NCI-H774 (cell line): ENCODE results near the gene GRB10.

Source experiments
- DNase-seq: peaks from one replicate; lab custom pipeline; 2025; lab: John Stamatoyannopoulos, UW

GRB10 gene

GRCh38 chr7:50653981-50654425 lies 128.7 kb downstream of the GRB10 start:
- no peak for DNase-seq

DNA sequence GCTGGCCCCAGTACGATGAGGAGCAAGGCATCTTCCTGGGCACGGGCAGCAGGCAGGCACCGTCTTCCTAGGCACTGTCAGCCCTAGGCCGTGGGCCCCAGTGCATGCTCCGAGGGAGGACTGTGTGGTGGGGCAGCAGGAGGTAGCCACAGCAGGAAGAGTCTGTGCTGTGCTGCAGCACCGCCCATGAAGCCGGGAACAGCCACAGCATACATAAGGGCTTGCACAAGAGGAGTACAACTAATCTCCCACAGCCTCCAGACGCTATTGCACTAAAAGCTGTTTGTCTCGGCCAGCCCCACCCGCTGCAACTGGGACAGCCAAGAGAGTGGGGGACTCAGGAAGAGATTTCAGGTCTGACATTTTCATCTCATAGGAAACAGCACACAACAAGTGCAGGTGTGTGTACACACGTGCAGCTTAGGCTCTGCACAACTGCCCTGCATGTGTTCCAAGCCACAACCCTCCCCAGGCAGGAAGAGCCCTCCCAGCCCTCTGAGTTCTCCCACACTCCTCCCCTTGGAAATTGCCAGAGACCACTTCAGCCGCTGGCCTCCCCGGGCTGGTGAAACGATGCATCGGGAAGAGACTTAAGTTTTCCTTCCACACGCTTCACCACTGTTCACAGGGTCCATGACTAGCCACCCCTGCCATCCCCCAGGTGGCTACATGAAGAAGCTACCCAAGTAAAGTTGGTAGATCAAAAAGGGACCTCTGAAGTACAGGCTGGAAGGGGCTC lies 129.4 kb downstream of the GRB10 start:
- no peak for DNase-seq

DNA sequence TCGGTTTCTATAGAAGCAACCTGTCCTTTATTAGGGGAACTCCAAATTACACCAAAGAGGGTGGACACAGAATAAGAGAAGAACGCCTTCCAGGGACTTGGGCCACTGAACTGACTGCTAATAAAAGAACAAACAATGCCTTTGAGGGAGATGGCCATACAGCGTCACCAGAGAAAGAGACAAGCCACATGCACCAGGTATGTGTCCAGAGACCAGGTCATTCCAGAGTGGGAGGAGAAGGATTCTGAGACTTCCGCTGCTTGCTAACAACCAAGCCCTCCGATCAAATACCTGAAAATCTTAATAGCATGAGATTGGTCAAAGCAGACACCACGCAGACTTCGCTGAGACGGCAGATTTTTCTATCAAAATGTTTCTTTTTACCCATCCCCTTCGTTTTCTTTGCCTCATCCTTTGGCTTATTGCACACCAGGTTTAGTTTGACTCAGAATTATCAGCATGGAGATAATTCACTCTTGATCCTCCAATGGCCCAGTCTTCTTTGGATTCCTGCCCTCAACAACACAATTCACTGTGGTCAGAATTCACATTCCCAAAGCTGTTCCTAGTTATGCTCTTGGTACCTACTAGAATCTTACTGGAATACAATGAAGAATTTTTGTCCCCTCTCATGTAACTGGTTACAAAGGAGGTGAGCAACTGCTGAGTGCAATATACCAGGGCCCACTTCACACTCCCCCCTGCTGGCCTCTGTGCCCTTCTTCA lies 130.1 kb downstream of the GRB10 start:
- no peak for DNase-seq

- no peak for DNase-seq
These were observed 131.3 kb downstream of the GRB10 start for GRCh38 chr7:50651271-50651989.

GRCh38 chr7:50650057-50650664 lies 132.5 kb downstream of the GRB10 start:
- no peak for DNase-seq

GRCh38 chr7:50649259-50649885 lies 133.3 kb downstream of the GRB10 start:
- no peak for DNase-seq

- DNase-seq, result no peak
These were observed 134.0 kb downstream of the GRB10 start for GRCh38 chr7:50648570-50649169.

- no peak for DNase-seq
These were observed 134.6 kb downstream of the GRB10 start for GRCh38 chr7:50648076-50648475.

DNA sequence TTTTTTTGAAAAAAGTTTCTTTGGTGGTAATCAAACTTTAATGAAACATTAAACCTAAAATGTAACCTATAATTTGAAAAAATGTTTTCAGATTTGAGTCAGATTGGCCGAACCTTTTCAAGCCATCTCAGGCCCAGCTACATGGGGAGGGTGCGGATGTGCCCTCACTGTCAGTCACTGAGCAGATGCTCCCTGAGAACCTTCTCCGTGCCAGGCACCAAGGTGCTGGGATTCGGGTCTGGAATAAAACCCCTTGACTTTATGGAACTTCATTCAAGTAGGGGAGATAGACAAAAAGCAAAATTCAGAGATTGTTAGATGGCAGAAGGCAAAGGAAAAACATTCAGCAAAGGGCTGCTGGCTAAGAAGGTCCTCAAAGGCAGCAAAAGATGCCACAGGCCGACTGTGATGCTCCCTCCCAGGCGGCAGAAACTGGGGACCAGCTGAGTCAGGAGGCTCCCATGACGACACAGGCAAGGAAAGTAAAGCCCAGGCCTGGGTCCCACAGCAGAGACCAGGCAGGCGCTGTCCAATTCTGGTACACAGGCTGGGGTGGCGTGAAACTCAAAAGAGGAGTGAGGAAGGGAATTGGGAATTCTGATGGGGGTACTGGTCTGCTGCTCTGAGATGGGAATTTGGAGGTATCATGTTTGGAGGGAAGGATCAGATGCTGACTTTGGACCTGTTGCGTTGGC lies 135.3 kb downstream of the GRB10 start:
- no peak for DNase-seq

DNA sequence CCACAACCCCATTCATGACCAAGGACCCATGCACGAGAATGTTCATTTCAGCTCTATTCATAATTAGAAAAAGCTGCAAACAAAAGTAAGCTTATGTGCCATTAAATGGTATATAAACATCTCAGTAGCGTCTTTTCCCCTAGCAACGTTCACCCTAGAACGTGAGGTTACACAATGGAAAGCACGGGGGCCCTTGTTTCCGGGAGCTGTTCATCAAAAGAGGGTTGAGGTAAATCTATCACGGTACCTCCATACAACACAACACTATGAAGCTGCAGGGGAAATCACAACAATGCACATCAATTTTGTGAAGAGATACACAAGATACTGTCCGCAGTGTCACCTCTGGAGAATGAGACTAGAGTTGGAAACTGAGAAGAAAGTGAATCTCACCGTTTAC lies 136.6 kb downstream of the GRB10 start:
- peak; percentile 35 for DNase-seq

- DNase-seq, result no peak
These were observed 137.5 kb downstream of the GRB10 start for GRCh38 chr7:50645186-50645585.

DNA sequence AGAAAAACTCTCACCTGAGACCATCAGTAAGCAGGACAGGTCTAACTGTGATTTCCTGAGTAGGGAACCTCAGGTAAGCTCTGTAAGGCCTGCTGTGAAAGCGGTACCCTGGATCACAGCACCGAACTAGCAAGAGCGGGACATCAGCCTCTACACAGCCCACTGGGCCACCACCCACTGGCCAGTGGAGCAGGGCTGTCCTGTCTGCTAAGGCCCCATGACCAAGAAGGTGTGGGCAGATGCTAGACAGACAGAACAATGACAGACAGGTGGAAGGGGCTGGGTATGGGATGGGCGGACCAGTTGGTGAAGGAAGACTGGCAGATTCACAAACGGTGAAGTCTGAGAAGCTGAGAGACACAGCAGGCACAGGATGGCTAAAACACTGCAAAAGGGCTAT lies 138.1 kb downstream of the GRB10 start:
- no peak for DNase-seq

- no peak for DNase-seq
These were observed 138.6 kb downstream of the GRB10 start for GRCh38 chr7:50644114-50644513.

DNA sequence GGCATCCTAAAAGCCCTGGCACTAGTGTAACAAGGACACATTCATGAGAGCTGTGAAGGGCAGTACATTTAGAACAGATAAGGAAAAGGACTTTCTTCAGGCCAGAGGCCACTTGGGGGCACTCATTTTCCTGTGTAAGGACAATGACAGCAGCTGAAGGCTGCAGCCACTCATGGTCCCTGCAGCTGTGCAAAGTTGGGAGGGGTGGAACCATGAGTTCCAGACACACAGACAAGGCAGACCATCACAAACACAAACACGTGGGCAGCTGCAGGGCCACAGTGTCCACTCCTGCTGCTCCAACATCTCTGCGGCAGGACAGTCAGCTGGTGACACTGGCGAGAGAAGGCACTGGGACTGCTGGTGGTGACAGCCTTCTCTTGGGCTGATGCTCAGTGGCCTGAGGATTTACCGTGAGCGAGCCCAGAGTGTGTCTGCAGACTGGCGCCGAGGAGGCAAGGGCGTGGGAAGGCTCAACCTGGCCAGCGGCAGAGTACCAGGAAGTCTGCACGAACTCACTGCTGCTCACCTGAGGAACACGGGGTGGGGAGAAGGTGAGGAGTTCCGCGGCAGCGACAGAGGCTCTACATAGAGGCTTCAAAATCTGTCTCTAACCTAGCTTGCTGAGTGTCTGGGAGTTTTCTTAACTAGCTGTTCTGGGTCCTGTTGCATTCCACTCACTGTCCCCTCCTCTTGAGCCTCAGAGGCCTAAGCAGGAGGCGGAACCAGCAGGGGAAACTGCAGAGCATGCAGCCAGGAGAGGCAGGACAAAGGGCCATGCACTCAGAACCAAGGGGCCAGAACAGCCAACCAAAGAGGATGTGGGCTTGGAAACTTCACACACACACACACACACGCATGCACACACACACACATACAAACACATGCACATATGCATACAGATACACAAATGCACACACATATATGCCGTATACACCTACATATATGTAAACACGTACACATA lies 141.0 kb downstream of the GRB10 start:
- peak; percentile 4 for DNase-seq

DNA sequence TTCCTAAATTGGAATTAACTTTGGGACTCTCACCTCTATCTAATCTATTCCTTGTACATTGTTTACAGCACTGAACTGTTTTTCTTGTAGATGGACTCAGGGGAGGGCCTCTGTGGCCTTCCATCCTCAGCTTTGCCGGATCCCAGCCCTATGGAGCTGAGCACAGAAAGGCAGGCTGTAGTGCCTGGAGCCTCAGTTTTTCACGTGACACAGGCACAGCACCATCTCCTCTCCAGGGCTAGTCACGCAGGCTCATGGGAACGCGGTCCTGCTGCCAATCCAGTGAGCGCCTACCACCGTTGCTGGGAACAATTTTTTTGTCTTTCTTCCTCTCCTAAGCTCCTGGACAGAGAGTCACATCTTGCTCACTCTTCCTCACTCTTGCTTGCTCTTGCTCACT lies 141.9 kb downstream of the GRB10 start:
- no peak for DNase-seq

- no peak for DNase-seq
These were observed 142.4 kb downstream of the GRB10 start for GRCh38 chr7:50640256-50640655.

GRCh38 chr7:50637725-50638643 lies 144.7 kb downstream of the GRB10 start:
- no peak for DNase-seq

GRCh38 chr7:50634378-50634777 lies 148.3 kb downstream of the GRB10 start:
- no peak for DNase-seq

DNA sequence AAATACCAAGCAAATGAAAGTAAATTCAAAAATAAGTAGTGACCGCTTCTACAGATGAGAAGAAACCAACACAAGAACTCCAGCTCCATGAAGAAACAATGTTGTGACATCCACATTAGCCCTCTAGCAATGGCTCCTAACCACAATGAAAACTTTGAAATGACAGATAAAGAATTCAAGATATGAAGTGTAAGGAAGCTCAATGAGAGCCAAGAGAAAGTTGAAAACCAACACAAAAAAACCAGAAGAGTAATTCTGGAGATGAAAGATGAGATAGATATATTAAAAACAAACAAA lies 149.3 kb downstream of the GRB10 start:
- DNase-seq, result no peak
